22Rv1 (cell line): Measurements from ENCODE around the gene ATAD3B.
"Not testable (repeated sequence)": the region's sequence is repeated elsewhere in the genome, so short reads cannot be mapped to it uniquely, and the experiment has no call there.

Experiments used
- H3K27ac ChIP-seq: fragments of 450-650 bp; 2 replicates; pipeline ENCODE4 v1.5.1; 2017
- CTCF ChIP-seq: fragments of 450-650 bp; IDR thresholded peaks from 2 replicates; pipeline ENCODE4 v1.5.1; 2017; ENCODE audit warnings: mild to moderate bottlenecking
- ZFX ChIP-seq: fragments of 450-650 bp; IDR thresholded peaks from 2 replicates; pipeline ENCODE4 v1.6.1; 2017; ENCODE audit warnings: antibody characterized with exemption, borderline replicate concordance

Gene ATAD3B

DNA sequence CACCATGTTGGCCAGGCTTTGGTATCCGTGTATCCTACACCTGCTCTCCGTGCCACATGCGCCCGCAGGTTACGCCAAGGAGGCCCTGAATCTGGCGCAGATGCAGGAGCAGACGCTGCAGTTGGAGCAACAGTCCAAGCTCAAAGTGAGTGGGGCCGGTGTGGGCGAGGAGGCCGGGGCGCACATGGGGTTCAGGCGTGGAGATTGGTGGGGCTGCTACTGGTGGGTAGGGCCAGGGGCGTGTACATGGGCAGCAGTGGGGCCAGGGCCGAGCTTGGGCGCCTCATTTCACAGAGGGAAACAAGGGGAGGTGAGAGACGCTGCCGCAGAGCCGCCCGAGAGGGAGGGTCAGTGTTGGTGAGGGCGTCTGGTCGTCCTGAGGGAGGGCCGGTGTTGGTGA lies 5.6 kb downstream of the ATAD3B start:
- no peak for TF ChIP-seq CTCF
- TF ChIP-seq ZFX, result no peak
- H3K27ac ChIP-seq, result no peak overlapping the region

DNA sequence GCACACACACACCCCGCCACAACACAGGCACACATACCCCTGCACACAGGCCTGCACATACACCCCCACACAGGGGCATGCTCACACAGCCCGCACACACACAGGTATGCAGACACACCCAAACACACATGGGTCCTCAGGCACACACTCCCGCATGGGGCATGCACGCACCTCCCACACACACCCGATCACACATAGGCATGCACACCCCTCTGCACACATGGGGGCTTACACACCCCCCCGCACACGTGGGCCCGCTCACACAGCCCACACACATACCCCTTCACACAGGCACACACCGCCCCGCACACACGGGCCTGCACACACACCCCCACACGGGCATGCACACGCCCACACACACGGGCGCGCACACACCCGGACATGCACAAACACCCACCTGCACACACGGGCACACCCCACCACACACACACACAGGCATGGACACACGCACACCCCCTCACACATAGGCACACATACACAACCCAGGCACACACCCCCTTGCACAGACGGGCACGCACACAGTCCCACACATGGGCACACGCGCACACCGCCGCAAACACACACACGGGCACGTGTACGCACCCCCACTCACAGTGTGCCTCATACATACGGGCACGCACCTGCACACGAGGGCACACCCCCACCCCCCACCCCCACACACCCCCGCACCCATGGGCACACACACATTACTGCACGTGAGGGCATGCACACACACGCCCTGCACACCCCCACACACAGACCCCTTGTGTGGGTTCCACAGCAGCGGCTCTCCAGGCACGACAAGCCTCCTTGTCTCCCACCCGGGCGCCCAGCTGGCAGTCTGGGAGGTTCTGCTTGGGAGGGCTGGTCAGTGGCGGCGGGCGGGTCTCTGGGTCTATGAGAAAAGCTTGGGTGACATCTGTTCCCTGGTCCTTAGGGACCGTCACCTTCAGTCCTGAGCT lies 8.3 kb downstream of the ATAD3B start:
- no peak for TF ChIP-seq CTCF
- no peak for TF ChIP-seq ZFX
- H3K27ac ChIP-seq, result no peak overlapping the region

GRCh38 chr1:1480488-1480867 lies 8.9 kb downstream of the ATAD3B start:
- H3K27ac ChIP-seq, result not testable (repeated sequence)

DNA sequence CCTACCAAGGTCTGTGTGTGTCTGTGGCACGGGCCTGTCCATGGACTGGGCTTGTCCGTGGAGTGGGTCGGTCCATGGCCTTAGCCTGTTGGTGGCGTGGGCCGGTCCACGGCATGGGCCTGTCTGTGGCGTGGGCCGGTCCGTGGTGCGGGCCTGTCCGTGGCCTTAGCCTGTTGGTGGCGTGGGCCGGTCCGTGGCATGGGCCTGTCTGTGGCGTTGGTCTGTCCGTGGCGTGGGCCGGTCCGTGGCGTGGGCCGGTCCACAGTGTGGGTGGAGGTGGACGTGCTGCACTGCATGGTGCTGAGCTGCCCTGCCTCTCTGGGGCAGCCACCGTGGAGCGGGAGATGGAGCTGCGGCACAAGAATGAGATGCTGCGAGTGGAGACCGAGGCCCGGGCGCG lies 10.2 kb downstream of the ATAD3B start:
- H3K27ac ChIP-seq, result not testable (repeated sequence)

- no peak overlapping the region for H3K27ac ChIP-seq
- no peak for TF ChIP-seq ZFX
- TF ChIP-seq CTCF, result no peak
Observed at GRCh38 chr1:1482856-1483255, 11.3 kb downstream of the ATAD3B start.

DNA sequence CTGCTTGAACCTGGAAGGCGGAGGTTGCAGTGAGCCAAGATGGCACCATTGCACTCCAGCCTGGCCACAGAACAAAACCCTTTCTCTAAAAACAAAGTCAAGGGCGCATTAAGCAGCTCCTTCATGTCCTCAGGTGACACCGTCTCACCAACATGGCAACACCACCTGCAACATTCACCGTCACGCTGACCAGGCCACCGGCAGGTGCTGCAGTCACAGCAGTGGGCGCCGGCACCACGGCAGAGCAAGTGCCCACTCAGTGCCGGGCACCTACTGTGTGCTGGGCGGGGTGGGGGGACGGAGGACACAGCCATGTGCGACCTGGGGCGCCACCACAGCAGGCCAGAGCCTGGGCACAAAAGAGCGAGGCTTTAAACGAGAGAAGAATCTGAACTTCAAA lies 12.1 kb downstream of the ATAD3B start:
- H3K27ac ChIP-seq, result no peak overlapping the region
- TF ChIP-seq ZFX (no peak), CTCF (no peak)

- H3K27ac ChIP-seq, result not testable (repeated sequence)
Observed at GRCh38 chr1:1484976-1485750, 13.6 kb downstream of the ATAD3B start.

DNA sequence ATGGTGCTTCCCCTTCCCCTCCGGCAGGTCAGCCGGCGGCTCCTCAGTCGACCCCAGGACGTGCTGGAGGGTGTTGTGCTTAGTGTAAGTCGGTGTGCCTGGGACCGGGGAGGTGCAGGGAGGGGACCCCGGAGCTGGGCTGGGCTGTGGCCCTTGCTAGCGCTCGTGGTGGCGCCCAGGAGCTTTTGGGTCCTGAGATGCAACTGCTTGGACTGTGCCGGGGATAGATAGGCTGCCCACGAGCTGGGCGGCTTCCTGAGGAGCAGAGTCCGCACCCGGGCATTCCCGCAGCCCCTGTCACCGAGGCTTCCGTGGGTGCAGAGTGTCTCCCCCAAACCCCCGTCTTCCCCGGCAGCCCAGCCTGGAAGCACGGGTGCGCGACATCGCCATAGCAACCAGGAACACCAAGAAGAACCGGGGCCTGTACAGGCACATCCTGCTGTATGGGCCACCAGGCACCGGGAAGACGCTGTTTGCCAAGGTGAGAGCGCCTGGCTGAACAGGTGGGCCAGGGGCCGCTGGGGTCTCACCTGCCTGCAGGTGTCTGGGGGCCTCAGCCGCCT lies 14.3 kb downstream of the ATAD3B start:
- H3K27ac ChIP-seq, result not testable (repeated sequence)

- no peak for TF ChIP-seq ZFX
- TF ChIP-seq CTCF, result no peak
- H3K27ac ChIP-seq, result no peak overlapping the region
Observed at GRCh38 chr1:1487701-1488100, 16.1 kb downstream of the ATAD3B start.
